Epidermal melanocyte (primary cell): Measurements from ENCODE around the gene SRRD.

Experiments
- DNase-seq: peaks from one replicate; pipeline ENCODE4 v3.0.0; 2011; ENCODE audit warnings: low spot score; ENCODE audit not compliant: insufficient read length

SRRD gene

GRCh38 chr22:26453216-26453615 lies 30.5 kb upstream of the SRRD start:
- DNase-seq: no peak

GRCh38 chr22:26453812-26454500 lies 29.7 kb upstream of the SRRD start:
- DNase-seq: no peak

- no peak for DNase-seq
These were observed 25.9 kb upstream of the SRRD start for GRCh38 chr22:26457661-26458272.

GRCh38 chr22:26460202-26460601 lies 23.5 kb upstream of the SRRD start:
- DNase-seq: no peak

- DNase-seq: no peak
These were observed 22.4 kb upstream of the SRRD start for GRCh38 chr22:26461188-26461810.

- DNase-seq: no peak
These were observed 21.6 kb upstream of the SRRD start for GRCh38 chr22:26462051-26462450.

- no peak for DNase-seq
These were observed 21.0 kb upstream of the SRRD start for GRCh38 chr22:26462641-26463040.

GRCh38 chr22:26463101-26463661 lies 20.5 kb upstream of the SRRD start:
- DNase-seq: no peak

GRCh38 chr22:26463688-26464087 lies 20.0 kb upstream of the SRRD start:
- no peak for DNase-seq

- DNase-seq: peak; percentile 75
These were observed 19.4 kb upstream of the SRRD start for GRCh38 chr22:26464312-26464711.

GRCh38 chr22:26466196-26466595 lies 17.5 kb upstream of the SRRD start:
- DNase-seq: peak; percentile 37

GRCh38 chr22:26470807-26471206 lies 12.9 kb upstream of the SRRD start:
- DNase-seq: no peak

GRCh38 chr22:26471522-26471921 lies 12.2 kb upstream of the SRRD start:
- DNase-seq: no peak

- DNase-seq: no peak
These were observed 9.0 kb upstream of the SRRD start for GRCh38 chr22:26474682-26475081.

- DNase-seq: peak; percentile 42
These were observed 6.9 kb upstream of the SRRD start for GRCh38 chr22:26476705-26477340.

- no peak for DNase-seq
These were observed 6.3 kb upstream of the SRRD start for GRCh38 chr22:26477341-26477731.

GRCh38 chr22:26479043-26479791 lies 4.5 kb upstream of the SRRD start:
- DNase-seq: peak; percentile 63

- DNase-seq: no peak
These were observed 3.7 kb upstream of the SRRD start for GRCh38 chr22:26479792-26480610.

- DNase-seq: no peak
These were observed 3.1 kb upstream of the SRRD start for GRCh38 chr22:26480611-26480932.

GRCh38 chr22:26481112-26481693 lies 2.5 kb upstream of the SRRD start:
- no peak for DNase-seq
